ENCODE measurements around the gene DMBT1. TPM values are rescaled to one million over a fixed set of nuclear protein-coding genes. Genes with fewer than 3 reads are reported as not detected.

Gene DMBT1
- total RNA-seq, 1 donor from 2014 or later, result 0.44 TPM

DNA sequence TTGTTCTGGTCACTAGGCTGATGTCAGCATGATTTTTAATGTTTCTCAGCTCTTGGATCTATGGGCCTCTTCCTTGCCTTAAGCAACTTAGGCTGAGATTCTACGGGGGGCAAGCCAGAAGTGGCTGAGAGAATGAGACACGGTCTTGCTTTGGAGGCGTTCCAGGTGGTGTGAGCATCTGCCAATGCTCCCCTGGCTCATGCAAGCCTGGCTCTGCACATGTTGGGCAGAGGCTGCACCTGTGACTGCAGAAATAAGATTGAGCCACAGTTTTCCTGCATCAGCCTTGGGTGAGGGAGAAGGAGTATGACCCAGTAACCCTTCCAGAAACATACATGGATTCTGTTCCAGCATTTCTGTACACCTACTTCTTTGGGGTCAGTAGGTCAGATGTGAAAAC lies 97.2 kb downstream of the DMBT1 start:
- Histone ChIP-seq H3K27me3 (ENCODE audit: low read depth) (peaks cover 22% of the 10 kb centered on the region), H3K36me3 (no peaks in the 10 kb centered on the region), H3K4me3 (no peak overlapping the region), H3K27ac (replicated peaks) (no peak overlapping the region), H3K4me1 (no peaks in the 10 kb centered on the region), H3K9me3 (replicated peaks) (no peaks in the 10 kb centered on the region)
- intact Hi-C loops (cut with micrococcal nuclease), result no loop called here
- TF ChIP-seq, protein P1, sequence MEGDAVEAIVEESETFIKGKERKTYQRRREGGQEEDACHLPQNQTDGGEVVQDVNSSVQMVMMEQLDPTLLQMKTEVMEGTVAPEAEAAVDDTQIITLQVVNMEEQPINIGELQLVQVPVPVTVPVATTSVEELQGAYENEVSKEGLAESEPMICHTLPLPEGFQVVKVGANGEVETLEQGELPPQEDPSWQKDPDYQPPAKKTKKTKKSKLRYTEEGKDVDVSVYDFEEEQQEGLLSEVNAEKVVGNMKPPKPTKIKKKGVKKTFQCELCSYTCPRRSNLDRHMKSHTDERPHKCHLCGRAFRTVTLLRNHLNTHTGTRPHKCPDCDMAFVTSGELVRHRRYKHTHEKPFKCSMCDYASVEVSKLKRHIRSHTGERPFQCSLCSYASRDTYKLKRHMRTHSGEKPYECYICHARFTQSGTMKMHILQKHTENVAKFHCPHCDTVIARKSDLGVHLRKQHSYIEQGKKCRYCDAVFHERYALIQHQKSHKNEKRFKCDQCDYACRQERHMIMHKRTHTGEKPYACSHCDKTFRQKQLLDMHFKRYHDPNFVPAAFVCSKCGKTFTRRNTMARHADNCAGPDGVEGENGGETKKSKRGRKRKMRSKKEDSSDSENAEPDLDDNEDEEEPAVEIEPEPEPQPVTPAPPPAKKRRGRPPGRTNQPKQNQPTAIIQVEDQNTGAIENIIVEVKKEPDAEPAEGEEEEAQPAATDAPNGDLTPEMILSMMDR (IDR thresholded peaks at IDR 0.05; ENCODE audit: borderline replicate concordance), result no peak
- DNase-seq, result no peak

DNA sequence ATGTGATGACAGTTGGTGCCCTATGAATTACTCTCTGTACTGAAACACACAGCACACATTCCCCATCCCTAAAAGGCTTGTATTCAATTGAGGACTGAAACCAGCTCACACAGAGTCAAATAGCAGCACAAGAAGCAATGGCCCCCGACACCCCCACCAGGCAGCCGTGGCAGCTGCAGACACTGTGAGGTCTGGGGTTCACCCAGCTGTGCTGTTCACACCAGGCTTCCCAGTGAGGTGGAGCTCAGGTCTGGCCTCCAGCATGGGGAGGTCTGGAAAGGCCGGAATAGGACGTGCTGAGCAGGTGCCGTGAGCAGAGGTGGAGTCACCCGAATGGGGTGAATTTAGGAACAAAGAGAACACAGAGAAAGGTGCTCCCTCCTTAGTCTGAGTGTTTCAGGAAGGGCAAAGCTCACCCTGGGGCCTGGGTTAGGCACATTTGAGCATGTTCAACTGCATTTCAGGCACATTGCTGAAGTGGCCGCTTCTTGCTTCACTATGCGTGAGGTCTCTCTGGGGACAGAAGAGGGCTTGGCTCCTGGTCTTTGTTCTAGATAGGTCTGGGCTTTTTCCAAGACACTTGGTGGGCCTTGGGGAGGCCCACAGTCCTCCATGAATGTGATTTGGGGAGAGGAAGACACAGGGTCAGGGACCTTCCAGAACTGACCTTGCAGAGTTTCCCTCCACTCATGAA lies 97.9 kb downstream of the DMBT1 start:
- H3K9me3 ChIP-seq (replicated peaks), result no peaks in the 10 kb centered on the region
- TF ChIP-seq, protein P1 (IDR thresholded peaks at IDR 0.05; ENCODE audit: borderline replicate concordance), result no peak
- H3K4me1 ChIP-seq, result no peaks in the 10 kb centered on the region
- intact Hi-C loops (cut with micrococcal nuclease), result no loop called here
- no peak overlapping the region for H3K4me3 ChIP-seq
- H3K27ac ChIP-seq (replicated peaks), result no peak overlapping the region
- H3K36me3 ChIP-seq, result no peaks in the 10 kb centered on the region
- no peak for DNase-seq
- peaks cover 27% of the 10 kb centered on the region for H3K27me3 ChIP-seq (ENCODE audit: low read depth)

DNA sequence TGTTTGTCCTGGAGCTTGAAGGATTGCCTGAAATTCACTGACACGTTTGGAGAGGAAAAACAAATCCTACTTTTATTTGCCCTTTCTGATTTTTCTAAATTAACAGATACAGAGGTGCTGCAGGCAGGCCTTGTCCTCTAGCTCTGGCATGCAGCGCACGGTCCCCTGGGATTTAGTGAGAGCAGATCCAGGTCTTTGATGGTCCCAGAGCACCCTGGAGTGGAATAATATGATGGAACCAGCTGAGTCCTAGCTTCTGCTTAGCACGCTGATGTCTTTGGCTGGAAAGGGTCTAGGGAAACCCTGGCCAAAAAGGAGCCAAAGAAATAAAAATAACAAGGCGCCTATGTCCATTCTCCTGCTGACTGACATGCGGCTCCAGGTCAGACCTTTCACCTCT lies 98.6 kb downstream of the DMBT1 start:
- no peaks in the 10 kb centered on the region for H3K36me3 ChIP-seq
- no peaks in the 10 kb centered on the region for H3K4me1 ChIP-seq
- intact Hi-C loops (cut with micrococcal nuclease), result no loop called here
- H3K9me3 ChIP-seq (replicated peaks), result no peaks in the 10 kb centered on the region
- peaks cover 29% of the 10 kb centered on the region for H3K27me3 ChIP-seq (ENCODE audit: low read depth)
- no peak overlapping the region for H3K27ac ChIP-seq (replicated peaks)
- TF ChIP-seq, protein P1 (IDR thresholded peaks at IDR 0.05; ENCODE audit: borderline replicate concordance), result no peak
- H3K4me3 ChIP-seq, result no peak overlapping the region
- no peak for DNase-seq

DNA sequence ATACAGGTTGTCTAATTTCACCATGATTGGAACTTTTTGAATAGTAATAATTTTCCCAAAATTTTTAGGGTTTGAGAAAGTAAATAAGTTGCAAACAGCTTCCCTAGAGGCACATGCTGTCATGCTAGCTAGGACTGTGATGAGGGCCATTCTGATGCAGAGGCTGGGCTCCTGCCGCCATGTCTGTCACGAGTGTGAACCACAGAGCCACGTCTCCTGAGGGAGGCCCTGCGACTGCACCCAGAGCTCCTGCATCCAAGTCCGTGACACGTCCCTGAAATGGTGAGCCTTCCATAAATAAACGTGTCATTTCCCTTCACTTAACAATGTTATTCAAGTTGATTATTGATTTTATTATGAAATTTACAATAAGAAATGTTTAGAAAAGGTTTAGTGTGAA lies 99.1 kb downstream of the DMBT1 start:
- TF ChIP-seq, protein P1 (IDR thresholded peaks at IDR 0.05; ENCODE audit: borderline replicate concordance), result no peak

DNA sequence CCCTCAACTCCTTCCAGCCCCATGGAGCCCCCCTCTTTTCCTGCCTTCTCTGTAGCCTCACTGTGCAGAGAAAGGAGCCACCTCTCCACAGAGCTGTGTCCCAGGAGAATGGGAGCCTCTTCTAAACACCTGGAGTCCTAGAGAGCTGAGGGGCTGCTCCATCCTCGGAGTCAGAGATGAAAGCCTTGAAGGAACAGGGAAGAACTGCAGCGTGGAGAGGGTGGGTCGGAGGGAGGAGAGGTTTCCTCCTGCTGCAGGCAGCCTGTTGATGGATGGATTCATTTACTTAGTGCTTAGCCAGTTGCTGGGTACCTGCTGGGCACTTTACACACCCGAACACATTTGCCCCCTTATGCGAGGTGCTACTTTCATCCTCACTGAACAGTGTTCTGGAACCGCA lies 100.1 kb downstream of the DMBT1 start:
- H3K4me1 ChIP-seq, result no peaks in the 10 kb centered on the region
- TF ChIP-seq, protein P1 (IDR thresholded peaks at IDR 0.05; ENCODE audit: borderline replicate concordance), result no peak
- no peaks in the 10 kb centered on the region for H3K36me3 ChIP-seq
- no peak overlapping the region for H3K27ac ChIP-seq (replicated peaks)
- intact Hi-C loops (cut with micrococcal nuclease), result no loop called here
- peaks cover 20% of the 10 kb centered on the region for H3K27me3 ChIP-seq (ENCODE audit: low read depth)
- no peak overlapping the region for H3K4me3 ChIP-seq
- DNase-seq, result no peak
- H3K9me3 ChIP-seq (replicated peaks), result no peaks in the 10 kb centered on the region

More for the DNA sequence above, 99.1 kb downstream of the DMBT1 start:
- intact Hi-C loops (cut with micrococcal nuclease), result no loop called here
- no peak for DNase-seq
- Histone ChIP-seq H3K27me3 (ENCODE audit: low read depth) (peaks cover 25% of the 10 kb centered on the region), H3K4me1 (no peaks in the 10 kb centered on the region), H3K27ac (replicated peaks) (no peak overlapping the region), H3K9me3 (replicated peaks) (no peaks in the 10 kb centered on the region), H3K4me3 (no peak overlapping the region), H3K36me3 (no peaks in the 10 kb centered on the region)

Measured in left ventricle myocardium inferior (tissue), 1 donor.